NB4 (cell line): Measurements from ENCODE around the gene NUMBL.

Experiments used
- DNase-seq: peaks from one replicate; pipeline ENCODE4 v3.0.0; 2010; ENCODE audit warnings: low read depth
- H3K4me3 ChIP-seq: one replicate; pipeline ENCODE4 v1.5.1; 2011; ENCODE audit warnings: mild to moderate bottlenecking, low read depth, low read length, moderate library complexity
- MYC ChIP-seq: IDR thresholded peaks from 2 replicates; pipeline ENCODE4 v1.6.1; 2011; ENCODE audit warnings: low read depth, low read length
- POLR2A ChIP-seq: IDR thresholded peaks from 2 replicates; pipeline ENCODE4 v1.6.1; 2011; ENCODE audit warnings: mild to moderate bottlenecking; ENCODE audit not compliant: insufficient read length; ENCODE audit errors: extremely low read depth
- TF ChIP-seq, protein P1 (sequence below): IDR thresholded peaks from one replicate; pipeline ENCODE4 v1.5.1; 2012; ENCODE audit warnings: low read depth, low read length
- TF ChIP-seq, protein P2 (sequence below): IDR thresholded peaks from 2 replicates; pipeline ENCODE4 v1.6.1; 2011; ENCODE audit warnings: low read depth, low read length

NUMBL gene

DNA sequence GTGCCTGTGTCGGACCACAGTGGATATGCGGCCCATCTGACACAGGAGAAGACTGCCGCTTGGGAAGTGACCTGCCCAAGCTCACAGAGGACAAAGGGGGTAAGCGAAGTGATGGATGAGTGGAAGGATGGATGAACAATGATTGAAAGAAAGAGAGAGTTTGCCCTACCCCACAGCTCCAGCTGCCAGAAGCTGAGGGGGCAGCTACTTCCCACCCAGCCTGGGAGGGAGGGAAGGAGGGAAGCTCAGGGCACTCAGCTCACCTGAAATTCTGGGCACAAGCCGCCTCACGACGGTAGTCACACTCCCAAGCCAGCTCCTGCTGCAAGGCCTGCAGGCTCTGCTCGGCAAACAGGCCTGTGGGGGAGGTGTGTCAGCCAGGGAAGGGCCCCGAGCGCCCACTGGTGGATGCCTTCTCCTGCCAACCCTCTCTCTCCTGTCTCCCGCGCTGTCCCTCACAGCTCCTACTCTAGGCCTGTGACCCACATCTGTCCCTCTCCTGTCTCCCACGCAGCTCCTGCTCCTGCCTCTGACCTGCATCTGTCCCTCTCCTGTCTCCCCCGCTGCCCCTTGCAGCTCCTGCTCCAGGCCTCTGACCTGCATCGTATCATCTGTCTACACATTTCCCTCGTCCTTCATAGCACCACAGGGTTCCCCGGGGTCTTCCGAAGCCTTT lies 12.0 kb upstream of the NUMBL start:
- H3K4me3 ChIP-seq, result no peak overlapping the region
- no peak for DNase-seq
- no peak for TF ChIP-seq MYC
- TF ChIP-seq, protein P1, sequence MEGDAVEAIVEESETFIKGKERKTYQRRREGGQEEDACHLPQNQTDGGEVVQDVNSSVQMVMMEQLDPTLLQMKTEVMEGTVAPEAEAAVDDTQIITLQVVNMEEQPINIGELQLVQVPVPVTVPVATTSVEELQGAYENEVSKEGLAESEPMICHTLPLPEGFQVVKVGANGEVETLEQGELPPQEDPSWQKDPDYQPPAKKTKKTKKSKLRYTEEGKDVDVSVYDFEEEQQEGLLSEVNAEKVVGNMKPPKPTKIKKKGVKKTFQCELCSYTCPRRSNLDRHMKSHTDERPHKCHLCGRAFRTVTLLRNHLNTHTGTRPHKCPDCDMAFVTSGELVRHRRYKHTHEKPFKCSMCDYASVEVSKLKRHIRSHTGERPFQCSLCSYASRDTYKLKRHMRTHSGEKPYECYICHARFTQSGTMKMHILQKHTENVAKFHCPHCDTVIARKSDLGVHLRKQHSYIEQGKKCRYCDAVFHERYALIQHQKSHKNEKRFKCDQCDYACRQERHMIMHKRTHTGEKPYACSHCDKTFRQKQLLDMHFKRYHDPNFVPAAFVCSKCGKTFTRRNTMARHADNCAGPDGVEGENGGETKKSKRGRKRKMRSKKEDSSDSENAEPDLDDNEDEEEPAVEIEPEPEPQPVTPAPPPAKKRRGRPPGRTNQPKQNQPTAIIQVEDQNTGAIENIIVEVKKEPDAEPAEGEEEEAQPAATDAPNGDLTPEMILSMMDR, result no peak
- TF ChIP-seq, protein P2, sequence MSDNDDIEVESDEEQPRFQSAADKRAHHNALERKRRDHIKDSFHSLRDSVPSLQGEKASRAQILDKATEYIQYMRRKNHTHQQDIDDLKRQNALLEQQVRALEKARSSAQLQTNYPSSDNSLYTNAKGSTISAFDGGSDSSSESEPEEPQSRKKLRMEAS, result no peak
- TF ChIP-seq POLR2A, result no peak

DNA sequence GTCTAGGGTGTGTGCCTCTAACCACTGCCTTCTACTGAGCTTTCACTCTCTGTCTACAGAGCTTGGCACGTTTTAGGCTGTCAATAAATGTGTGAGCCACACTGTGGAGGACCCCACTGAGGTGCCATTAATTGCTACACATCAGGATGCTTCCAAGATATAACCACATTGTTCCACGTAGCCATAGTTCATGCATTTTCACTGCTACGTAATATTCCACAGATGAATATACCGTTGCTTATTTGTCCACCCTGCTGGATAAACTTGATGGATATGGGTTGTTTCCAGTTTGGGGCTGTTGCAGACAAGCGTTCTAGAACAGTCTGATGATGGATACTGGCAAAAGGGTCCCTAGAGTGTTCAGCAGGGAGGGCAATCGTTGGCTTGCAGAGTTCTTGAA lies 11.3 kb upstream of the NUMBL start:
- no peak for DNase-seq
- TF ChIP-seq POLR2A, result no peak
- H3K4me3 ChIP-seq, result no peak overlapping the region

DNA sequence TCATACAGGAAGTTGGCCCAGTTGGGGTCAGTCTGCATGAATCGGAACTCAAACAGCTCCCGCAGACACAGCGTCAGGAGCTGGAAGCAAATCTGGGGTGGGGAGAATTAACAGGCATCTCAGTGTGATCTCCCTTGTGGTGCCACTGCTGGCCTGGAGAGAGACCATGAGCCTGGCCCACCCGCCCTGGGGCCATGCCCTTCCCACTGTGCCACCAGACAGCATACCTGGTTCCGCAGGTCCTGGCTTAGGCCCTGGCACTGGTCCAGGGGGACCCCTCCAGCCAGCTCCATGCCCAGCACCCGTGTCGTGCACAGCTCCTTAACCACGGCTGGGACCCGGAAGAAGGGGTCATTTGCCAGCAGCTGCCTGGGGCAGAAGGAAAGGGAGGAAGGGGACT lies 9.6 kb upstream of the NUMBL start:
- H3K4me3 ChIP-seq, result no peak overlapping the region
- TF ChIP-seq MYC (no peak), POLR2A (no peak)
- TF ChIP-seq, protein P2, result no peak
- TF ChIP-seq, protein P1, result no peak
- DNase-seq, result no peak

DNA sequence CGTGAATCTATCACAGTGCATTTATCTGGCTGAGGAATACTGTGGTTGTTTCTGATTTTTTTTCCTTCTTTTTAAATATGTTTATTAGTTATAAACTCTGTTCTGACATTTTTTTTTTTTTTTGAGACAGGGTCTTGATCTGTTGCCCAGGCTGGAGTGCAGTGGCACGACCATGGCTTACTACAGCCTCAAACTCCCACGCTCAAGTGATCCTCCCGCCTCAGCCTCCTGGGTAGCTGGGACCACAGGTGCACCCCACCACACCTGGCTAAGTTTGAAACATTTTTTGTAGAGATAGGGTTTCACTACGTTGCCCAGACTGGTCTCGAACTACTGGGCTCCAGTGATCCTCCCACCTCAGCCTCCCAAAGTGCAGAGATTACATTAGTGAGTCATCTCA lies 6.6 kb upstream of the NUMBL start:
- TF ChIP-seq, protein P2, result no peak
- TF ChIP-seq, protein P1, result no peak
- TF ChIP-seq POLR2A, result no peak
- TF ChIP-seq MYC, result no peak
- no peak overlapping the region for H3K4me3 ChIP-seq
- no peak for DNase-seq

DNA sequence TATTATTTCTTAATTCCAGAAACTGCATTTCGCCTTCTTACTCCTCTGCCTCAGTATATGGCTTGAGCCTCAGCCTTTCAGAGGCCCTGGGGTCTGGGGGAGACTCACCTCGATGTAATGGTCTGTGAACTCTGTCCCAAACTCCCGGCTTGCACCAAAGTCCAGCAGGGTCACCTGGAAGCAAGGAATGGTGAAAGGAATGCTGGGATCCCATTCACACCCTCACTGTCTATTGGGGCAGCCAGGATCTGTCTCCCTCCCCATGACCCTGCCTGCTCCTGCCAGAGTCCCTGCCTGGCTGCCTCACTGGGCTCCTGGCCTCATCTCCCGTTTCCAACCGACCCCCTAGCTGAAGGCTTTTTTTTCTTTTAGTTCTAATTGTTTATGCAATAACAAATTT lies 5.4 kb upstream of the NUMBL start:
- H3K4me3 ChIP-seq, result no peak overlapping the region
- no peak for TF ChIP-seq POLR2A
- TF ChIP-seq, protein P2, result no peak
- TF ChIP-seq, protein P1, result no peak
- TF ChIP-seq MYC, result no peak
- DNase-seq, result no peak

DNA sequence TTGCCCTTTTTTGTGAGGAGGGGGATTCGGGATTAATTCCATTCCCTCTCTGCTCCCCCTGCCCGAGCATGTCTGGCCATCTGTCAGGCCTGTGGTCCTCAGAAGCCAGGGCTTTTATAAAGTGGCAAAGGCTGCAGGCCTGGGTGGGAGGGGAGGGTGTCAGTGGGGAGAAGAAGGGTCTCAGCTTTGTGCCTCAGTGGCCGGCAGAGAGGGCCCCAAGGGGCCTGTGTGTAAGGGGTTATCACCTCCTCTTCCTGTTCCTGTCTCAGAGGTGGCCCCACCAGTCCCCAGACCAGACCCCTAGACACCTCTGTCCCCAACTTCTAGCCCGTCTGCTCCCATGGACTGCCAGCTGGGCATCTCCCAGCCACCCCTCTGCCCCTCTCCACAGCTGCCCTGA lies 3.4 kb upstream of the NUMBL start:
- H3K4me3 ChIP-seq, result no peak overlapping the region
- TF ChIP-seq, protein P2, result no peak
- TF ChIP-seq, protein P1, result no peak
- no peak for TF ChIP-seq MYC
- TF ChIP-seq POLR2A, result no peak
- no peak for DNase-seq
